Stimulated activated CD4-positive, alpha-beta T cell treated with anti-CD3 and anti-CD28 coated beads, Interleukin-2, amount 100 ng/mL, for 48 hours (primary cell): Measurements from ENCODE around the gene PIK3R2.

ENCODE experiments used
- DNase-seq, 2 donors: peaks; one replicate each; pipeline ENCODE4 v3.0.0-alpha.2; 2020

The PIK3R2 gene

DNA sequence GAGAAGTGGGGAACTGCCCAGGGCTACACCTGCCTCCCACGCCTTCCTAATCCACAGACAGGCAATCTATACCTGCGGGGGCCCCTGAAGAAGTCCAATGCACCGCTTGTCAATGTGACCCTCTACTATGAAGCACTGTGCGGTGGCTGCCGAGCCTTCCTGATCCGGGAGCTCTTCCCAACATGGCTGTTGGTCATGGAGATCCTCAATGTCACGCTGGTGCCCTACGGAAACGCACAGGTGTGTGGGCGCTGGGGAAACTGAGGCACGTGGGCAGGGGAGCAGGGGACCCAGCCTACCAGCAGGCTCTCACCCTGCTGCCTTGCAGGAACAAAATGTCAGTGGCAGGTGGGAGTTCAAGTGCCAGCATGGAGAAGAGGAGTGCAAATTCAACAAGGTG, 22.0 kb downstream of the PIK3R2 start:
- DNase-seq, result no peak

DNA sequence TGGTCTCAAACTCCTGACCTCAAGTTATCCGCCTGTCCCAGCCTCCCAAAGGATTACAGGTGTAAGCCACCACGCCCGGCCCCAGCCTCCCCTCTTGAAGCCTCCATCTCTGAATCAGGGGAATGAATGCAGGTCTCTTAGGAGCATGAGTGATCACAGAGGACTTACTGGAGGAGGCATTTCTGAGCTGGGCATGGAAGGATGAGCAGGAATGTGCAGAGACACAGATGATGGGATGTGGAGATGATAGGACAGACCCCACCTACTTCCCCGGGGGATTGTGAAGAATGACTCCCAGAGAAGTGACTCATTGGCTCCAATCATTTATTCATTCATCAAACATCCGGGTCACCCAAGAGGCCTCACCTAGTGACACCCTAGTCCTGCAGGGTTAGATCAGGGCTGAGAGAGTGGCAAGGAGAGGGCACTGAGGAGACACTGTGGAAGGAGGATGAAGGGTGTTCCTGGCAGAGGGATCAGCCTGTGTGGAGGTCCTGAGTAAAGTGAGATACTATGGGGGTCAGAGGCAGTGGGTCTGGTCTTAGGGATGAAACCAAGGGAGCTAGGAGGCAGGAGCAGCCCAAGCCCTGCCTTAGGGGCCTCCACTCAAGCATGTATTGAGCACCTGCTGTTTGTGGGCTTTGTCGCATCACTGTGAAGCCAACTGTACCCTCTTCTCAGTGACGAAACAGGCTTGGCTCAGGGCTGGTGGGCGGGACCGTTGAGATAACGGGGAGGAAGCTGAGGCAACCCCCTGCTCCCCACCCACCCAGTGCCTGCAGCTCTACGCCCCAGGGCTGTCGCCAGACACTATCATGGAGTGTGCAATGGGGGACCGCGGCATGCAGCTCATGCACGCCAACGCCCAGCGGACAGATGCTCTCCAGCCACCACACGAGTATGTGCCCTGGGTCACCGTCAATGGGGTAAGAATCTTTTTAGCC, 23.7 kb downstream of the PIK3R2 start:
- no peak for DNase-seq

DNA sequence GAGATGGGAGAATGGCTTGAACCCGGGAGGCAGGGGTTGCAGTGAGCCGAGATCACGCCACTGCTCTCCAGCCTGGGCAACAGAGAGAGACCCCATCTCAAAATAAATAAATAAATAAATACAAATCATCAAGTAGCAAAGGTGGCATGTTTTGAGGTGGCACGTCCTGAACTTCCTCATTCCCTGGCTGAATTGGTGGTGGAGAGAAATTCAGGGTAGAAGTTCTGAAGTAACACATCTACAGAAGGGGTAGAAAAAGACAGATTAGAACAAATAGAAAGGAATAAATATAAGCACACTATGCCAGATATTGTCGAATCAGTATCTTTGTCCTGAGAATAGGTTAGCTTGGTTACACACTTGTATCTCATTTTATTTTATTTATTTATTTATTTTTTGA, 27.0 kb downstream of the PIK3R2 start:
- no peak for DNase-seq

DNA sequence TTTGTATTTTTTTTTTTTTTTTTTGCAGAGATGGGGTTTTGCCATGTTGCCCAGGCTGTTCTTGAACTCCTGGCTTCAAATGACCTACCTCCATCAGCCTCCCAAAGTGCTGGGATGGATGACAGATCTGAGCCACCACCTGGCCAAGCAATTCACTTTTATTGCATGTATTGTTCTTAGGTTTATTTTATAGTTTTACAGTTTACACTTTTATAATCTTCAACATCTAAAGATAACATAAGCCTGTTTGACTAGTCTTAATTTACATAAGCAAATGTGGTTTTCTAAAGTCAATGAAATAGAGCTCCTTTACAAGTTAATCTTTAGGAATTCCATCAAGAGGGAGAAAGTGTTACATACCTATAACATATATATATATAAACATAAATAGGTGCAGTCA, 30.6 kb downstream of the PIK3R2 start:
- no peak for DNase-seq

DNA sequence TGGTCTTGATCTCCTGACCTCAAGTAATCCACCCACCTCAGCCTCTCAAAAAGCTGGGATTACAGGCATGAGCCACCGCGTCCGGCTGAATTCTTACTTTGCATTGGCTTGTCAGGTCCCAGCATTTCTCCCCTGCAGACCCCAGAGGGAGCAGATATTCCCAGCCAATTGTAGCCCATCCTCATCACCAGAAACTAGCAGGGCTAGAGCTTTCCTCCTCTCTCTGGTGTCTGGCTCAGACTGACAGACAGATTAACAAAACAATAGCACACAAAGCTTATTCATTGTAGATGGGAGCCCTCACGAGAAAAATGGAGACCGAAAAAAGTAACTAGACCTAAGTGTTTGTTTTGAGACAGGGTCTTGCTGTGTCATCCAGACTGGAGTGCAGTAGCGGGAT, 32.6 kb downstream of the PIK3R2 start:
- DNase-seq, result no peak

DNA sequence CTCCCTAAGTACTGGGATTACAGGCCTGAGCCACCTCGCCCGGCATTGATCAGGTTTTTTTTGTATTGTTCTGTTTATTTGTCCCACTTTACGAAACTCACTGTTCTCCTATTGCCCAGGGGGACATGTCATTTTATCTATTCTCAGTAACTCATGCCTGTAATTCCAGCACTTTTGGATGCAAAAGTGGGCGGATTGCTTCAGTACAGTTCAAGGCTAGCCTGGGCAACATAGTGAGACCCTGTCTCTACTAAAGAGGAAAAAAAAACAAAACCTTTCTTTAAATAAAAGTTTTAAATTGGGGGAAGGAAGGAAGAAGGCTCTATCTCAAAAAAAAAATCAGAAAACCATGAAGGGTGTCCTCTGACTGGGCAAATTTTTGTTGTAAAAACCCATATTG, 37.3 kb downstream of the PIK3R2 start:
- DNase-seq, result no peak

DNA sequence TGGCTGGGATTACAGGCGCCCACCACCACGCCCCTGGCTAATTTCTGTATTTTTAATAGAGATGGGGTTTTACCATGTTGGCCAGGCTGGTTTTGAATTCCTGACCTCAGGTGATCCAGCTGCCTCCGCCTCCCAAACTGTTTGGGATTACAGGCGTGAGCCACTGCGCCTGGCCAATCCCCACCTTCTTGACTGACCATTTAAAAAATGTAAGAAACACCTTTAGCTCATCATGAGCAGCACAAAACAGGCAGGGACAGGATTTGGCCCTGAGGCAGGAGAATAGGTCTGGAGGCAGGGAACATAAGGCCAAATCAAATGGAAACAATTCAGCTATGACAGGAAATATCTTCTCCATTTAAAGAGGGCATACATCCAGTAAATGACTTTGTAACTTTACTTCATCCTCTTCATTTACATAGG, 38.7 kb downstream of the PIK3R2 start:
- no peak for DNase-seq

DNA sequence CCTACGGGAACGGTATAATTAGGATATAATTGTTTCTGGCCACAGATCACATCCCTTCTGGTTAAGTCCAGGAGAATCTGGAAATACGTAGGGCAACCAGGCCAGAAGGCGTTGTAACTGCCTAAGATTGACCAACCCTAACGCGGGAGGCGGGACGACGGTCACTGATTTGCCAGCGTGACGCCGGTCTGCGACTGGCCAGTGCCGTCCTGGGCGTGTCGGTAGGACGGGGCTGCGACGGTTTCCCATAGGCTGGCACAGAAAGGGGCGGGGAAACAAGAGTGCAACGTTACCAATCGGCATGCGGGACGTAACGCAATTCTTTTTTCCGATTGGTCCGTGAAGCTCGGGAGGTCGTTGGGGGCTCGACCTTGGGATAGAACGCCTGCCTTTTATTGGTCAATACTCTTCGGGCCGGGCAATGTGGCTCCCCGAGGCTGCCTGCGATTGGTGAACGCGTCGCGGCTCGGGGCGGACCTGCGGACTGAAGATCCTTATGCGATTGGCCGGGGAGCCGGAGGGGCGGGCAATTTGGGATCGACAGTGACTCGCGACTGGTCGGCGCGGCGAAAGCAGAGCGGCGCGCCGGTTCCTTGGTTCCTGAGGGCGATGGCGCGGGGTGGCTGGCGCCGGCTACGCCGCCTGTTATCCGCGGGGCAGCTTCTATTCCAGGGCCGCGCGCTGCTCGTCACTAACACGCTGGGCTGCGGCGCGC, 39.9 kb downstream of the PIK3R2 start, which contains the start of gene MPV17L2:
MPV17L2 (plus strand) TSS at position 546 of the 715 bp plus-strand sequence; CDS start at position 610, 64 bp downstream.
- peak; percentile 93 to 95 for DNase-seq

DNA sequence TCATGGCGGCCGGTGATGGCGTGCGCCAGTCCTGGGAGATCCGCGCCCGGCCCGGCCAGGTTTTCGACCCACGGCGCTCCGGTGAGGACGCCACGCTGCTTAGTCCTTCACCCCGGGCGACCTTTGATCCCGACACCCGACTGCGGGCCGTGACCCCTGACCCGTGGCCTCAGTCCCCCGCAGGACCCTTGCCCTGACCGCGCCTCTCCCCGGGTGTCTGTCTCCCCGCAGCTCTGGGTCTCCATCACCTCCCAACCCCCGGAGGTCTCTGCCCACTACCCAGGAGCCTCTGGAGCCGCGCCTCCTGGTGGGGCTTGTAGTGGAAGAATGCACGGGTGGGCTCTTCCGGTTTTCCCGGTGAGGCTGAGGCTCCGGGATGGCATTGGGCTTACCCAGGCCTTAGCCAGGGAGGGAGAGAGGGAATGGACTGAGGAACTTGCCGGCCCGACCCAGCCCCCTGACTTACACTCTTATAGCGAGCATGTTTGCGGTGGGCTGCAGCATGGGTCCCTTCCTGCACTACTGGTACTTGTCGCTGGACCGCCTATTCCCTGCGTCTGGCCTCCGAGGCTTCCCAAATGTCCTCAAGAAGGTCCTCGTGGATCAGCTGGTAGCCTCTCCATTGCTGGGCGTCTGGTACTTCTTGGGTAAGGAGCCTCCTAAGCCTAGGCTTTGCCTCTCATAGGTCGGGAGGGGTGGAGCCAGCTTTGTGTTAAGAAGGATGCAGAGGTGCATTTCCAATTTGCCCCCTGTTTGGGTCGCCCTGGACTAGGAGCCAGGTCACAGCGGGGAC, 40.6 kb downstream of the PIK3R2 start:
- DNase-seq, result no peak

DNA sequence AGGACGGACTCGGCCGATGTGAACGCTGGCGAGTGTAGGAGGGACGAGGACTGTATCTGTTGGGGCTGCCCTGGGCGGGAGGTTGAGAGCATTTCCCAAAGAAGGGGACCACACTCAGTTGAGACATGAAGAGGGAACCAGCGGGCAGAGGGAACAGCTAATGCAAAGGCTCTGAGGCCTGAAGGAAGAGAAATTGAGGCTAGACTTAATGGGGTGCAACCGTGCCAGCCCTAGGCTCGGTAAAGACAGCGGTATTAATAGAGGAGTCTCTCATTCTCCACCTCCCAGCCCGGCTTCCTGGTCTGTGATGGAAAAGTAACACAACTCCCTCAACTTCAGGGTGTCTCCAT, 41.2 kb downstream of the PIK3R2 start:
- no peak for DNase-seq

DNA sequence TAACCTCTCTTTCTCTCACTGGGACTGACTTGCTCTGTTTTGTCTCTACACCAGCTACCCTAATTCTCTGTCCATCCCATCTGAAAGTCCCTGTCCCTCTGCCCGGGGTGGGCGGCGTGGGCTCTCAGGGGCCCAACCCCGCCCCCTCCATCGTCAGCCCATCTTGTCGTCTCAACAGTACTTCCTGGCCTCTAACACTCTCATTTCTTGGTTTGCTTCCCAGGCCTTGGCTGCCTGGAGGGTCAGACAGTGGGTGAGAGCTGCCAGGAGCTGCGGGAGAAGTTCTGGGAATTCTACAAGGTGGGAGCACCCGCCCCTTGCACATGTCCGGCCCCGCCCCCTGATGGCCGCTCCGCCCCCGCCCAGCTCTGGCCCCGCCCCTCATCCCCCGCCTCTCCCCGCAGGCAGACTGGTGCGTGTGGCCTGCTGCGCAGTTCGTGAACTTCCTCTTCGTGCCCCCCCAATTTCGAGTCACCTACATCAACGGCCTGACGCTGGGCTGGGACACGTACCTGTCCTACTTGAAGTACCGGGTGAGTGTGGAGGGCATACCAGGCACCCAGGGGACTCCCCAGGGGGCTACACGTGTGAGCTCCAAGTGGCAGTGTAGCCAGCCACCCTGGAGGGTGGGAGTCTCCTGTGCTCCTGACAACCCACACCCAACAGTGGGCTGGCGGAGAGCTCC, 41.7 kb downstream of the PIK3R2 start:
- DNase-seq, result peak in 1 of 2 donors; percentile 21

DNA sequence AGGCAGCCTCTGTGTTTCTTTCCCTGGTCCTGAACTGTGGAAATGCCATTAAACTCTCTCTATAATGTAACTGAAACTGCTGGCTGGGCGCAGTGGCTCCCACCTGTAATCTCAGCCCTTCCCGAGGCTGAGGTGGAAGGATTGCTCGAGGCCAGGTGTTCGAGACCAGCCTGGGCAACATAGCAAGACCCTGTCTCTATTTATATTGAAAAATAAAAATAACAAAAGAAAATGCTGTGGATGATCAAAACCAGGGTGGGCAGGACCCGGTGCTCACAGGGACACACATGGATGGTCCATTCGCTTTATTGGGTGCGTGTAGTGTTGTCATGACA, 43.5 kb downstream of the PIK3R2 start:
- DNase-seq, result no peak

DNA sequence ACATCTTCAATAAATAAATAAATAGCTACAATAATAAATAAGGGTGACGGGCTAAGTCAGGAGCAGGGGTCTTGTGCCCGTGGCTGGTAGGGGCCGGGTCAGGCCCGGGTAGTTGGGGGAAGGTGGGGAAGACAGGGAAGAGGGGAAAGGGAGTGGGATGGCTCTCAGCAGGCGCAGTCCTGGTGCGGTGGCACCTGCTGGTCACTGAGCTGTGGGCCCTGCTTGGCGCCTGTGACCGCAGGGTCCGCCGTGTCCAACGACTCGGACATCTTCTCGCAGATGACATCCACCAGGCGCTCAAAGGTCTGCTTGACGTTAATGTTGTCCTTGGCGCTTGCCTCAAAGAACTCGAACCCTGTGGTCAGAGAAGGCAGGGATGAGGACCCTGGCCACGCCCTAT, 44.3 kb downstream of the PIK3R2 start:
- DNase-seq, result no peak

DNA sequence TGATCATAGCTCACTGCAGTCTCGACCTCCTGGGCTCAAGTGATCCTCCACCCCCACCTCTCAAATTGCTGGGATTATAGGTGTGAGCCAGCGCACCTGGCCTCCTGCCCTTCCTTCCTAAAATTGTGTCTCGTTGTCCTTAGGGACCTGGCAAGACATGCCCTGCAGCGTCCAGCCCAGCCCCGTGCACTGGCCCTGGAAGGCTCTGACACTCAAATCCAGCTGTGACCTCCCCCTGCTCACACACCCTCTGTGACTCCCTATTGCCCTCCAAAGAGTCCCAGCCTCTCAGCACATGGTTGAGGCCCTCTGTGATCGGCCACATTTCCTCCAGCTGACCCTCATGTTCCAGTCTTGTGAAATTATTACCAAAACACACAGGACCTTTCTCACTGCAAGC, 45.0 kb downstream of the PIK3R2 start:
- no peak for DNase-seq

DNA sequence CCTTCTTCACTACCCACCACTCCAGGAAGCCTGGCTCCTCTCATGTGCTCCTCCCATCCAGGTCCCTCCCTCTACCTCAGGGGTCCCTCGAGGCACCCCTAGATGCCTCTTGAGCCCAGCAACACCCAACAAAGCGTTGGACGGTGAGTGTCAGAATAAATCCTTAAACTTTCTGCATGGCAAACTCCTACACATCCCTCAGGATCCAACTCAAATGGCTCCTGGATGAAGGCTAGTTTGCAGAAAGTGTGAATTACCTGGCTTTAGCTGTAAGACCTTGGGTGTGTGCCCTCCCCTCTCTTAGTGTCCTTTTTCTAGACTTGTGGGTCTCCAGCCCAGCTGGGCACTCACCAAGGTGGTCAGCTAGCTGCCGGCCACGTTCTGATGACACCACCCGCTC, 45.4 kb downstream of the PIK3R2 start:
- DNase-seq, result no peak

DNA sequence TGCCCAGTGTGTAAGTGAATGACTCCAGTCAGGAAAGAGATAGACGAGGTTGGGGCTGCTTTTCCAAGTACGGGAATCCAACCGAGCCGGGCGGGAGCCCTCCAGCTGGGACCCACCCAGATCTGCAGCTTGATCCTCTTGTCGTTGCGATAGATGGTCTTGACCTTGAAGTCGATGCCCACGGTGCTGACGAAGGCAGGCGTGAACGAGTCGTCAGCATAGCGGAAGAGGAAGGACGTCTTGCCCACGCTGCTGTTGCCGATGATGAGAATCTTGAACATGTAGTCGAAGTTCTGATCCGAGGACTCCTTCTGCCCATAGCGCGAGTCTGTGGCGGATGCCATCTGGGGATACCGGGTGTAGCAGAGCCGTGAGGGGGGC, 49.4 kb downstream of the PIK3R2 start:
- no peak for DNase-seq

DNA sequence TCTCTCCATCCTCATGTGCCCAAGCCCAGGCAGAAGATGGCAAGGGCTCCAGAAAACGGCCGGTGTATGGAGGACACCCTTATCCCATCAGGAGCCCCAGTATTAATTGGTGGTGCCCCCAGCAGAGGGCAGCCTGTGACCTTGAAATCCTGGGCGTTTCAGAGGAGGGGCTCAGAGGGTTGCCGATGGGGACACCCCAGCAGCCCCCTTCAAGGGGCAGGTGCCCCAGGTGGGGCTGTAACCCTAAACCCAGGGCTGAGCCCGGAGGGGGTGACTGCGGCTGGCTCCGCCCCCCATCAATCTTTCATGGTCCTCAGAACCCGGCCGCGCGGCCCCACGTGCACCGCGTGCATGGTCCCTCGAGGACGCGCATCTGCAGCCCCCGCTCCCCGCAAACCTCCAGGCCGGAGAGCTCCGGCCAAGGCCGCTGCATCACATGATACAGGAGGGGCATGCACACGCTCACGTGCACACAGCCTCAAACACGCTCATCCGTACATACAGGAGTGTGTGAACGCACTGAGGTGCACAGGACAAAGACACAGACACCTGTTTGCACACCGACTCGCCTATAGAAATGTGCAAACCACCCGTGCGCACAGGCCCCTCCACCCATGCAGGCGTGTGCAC, 49.9 kb downstream of the PIK3R2 start:
- no peak for DNase-seq

DNA sequence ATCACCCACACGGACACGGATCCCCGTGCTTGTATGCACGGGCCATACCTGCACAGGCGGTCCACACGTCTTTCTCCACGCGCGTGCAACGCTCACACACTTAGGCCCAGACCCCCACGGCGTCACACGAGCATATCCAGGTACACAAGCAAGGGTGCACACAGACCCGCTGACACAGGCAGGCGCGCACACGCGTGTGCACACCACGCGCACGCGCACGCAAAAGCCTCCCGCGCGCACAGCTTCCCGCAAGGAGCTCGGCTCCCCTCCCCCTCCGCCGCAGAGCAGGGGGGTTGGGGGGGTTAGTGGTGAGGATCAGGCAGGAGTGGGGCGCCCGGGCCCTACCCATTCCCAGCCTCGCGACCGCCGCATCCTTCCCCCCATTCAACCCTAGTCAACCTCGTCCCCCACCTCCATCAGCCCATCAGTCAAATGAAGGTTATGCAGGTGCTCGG, 50.5 kb downstream of the PIK3R2 start:
- peak in 1 of 2 donors; percentile 39 for DNase-seq

DNA sequence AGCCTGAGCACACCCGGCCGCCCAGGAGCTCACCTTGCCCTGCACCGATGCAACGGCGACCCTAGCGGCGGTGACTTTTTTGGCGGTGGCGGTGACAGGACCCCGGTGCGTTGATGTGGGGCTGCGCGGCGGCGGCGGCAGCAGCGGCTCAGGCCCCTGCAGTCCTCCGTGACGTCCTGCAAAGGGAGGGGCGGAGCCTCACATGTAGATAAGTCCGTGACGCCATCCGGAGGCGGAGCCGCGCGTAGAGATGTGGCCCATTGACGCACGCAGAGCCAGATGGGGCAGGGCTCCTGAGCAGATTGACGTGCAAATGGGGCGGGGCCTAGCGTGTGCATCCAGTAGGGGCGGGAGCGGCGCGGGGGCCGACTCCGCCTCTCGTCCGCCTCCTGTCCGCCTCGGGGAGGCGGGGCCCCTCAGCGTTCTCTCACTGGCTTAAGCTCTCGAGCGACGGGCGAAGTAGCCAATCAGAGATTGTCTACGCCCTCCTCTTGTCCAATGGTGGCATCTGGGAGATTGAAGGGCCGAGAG, 51.0 kb downstream of the PIK3R2 start, which contains the start of gene RAB3A:
RAB3A (minus strand) TSS at position 180 of the 531 bp plus-strand sequence. CDS start 1,302 bp downstream, outside the sequence.
- DNase-seq, result peak; percentile 99

DNA sequence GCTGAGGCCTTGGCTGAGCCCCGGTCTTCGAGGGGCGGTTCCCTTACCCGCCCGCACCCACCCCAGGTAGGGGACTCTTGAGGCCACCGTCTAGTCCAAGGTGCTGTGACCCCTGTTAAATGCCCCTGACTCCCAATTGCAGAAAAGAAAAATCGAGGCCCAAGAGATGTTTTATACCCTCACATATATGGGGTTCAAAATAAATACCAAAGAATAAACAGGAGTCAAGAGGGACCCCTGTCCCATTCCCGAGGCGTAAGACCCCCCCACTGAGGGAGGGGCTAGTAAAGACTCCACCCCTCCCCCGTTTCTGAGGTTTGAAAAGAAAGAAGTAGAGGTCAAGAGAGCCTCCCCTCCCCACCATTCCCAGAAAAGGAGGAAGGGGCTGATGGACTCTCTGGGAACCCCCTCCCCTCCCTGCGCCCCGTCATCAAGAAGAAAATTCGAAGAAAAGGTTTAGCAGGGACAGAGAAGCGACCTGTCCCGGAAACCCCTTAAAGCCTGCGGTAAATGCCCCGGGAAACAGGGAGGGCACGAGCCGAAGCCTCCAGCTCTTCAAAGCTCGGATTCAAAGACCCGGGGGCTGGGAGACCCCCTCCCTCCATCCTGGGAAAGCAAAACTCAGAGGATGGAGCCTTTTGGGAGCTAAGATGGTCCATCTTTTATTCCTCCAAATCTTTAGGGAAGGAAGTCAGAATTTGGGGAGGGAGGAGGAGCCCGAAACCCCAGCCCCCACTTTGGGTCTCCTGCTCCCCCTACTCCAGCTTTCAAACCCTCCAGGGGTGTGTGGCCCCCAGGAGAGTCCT, 51.6 kb downstream of the PIK3R2 start:
- peak; percentile 36 to 53 for DNase-seq
